Body of pancreas (tissue), 4 donors: ENCODE measurements around the gene SCN2B. TPM values are rescaled to one million over a fixed set of nuclear protein-coding genes. Genes with fewer than 3 reads are reported as not detected.

Source experiments
- ATAC-seq: fragments of 150-250 bp; one replicate; pipeline ENCODE4 v1.9.1; 2016
- DNase-seq, 4 donors: peaks; one replicate each; pipeline ENCODE4 v3.0.0-alpha.2; 2019
- H3K27ac ChIP-seq, 4 donors: fragments of 200-600 bp; sonication (generic); 1 replicate in 3 of 4; 2 replicates in 1 of 4; pipeline versions ENCODE4 v1.5.1 to v1.6.1; 2016 to 2019; ENCODE audit warnings: mild to moderate bottlenecking in 1 of 4, mixed read lengths in 1 of 4, moderate library complexity in 1 of 4
- H3K27me3 ChIP-seq, 2 donors: fragments of 200-600 bp; sonication (generic); one replicate each; pipeline ENCODE4 v1.6.0; 2016; ENCODE audit warnings: mild to moderate bottlenecking in 1 of 2
- H3K36me3 ChIP-seq, 2 donors: fragments of 200-600 bp; sonication (generic); replicated peaks in 1 of 2; 2 replicates each; pipeline ENCODE4 v1.5.1; 2016; ENCODE audit warnings: low read depth in 2 of 2; ENCODE audit not compliant: insufficient read depth in 1 of 2
- H3K4me1 ChIP-seq: fragments of 200-600 bp; sonication (generic); one replicate; pipeline ENCODE4 v1.6.0; 2016
- H3K4me3 ChIP-seq, 2 donors: fragments of 200-600 bp; sonication (generic); 1 replicate in 1 of 2; 2 replicates in 1 of 2; pipeline ENCODE4 v1.5.1; 2016 to 2019
- H3K9me3 ChIP-seq, 3 donors: fragments of 200-600 bp; sonication (generic); 1 replicate in 2 of 3; 2 replicates in 1 of 3; pipeline ENCODE4 v1.5.1; 2016
- CTCF ChIP-seq, 7 experiments: fragments of 450-650 bp in 4 of 7; fragments of 200-600 bp in 3 of 7; sonication (generic) in 3 of 7; IDR thresholded peaks; one replicate each; pipeline ENCODE4 v1.5.1; 2016 to 2019; ENCODE audit warnings: antibody characterized with exemption in 7 of 7
- POLR2A ChIP-seq, 3 donors: fragments of 450-650 bp; IDR thresholded peaks; one replicate each; pipeline ENCODE4 v1.6.1; 2016; ENCODE audit warnings: antibody characterized with exemption in 3 of 3, mild to moderate bottlenecking in 2 of 3
- WGBS, 2 donors: methylation state at CpG; one replicate each; pipeline ENCODE4 v1.1.5; 2017; 5-methylcytosine and 5-hydroxymethylcytosine counted together
- intact Hi-C: fragments of 100-400 bp; cut with DNase I; formaldehyde crosslinking; loops from one replicate; pipeline ENCODE4 v1.15.1; 2023
- total RNA-seq, 2 donors: library from RNA; depleted of rRNA; stranded (reverse); fragments of >200 nt; gene quantifications; one replicate each; pipeline ENCODE4 v1.1.0, GENCODE V29; 2016

SCN2B gene
- total RNA-seq, 2 donors from 2014 or later: under 0.01 TPM; not detected in 1

- Histone ChIP-seq H3K27me3 (no peaks in the 10 kb centered on the region), H3K9me3 (no peaks in the 10 kb centered on the region), H3K4me1 (no peaks in the 10 kb centered on the region), H3K4me3 (no peak overlapping the region), H3K36me3 (no peaks in the 10 kb centered on the region), H3K27ac (no peak overlapping the region)
- WGBS, 2 donors: 82 to 87% methylated on average over 7 of the region's 7 CpGs
- TF ChIP-seq CTCF (IDR thresholded peaks at IDR 0.05): no peak
- TF ChIP-seq POLR2A (IDR thresholded peaks at IDR 0.05): no peak
- no peak for DNase-seq
- no peak for ATAC-seq
- intact Hi-C loops: no loop called here
Measured at GRCh38 chr11:118210323-118210722, 33.9 kb upstream of the SCN2B start.

- Histone ChIP-seq H3K4me1 (no peaks in the 10 kb centered on the region), H3K9me3 (no peaks in the 10 kb centered on the region), H3K4me3 (no peak overlapping the region), H3K27me3 (no peaks in the 10 kb centered on the region), H3K36me3 (no peaks in the 10 kb centered on the region), H3K27ac (no peak overlapping the region)
- WGBS, 2 donors: 76 to 79% methylated on average over 3 of the region's 3 CpGs
- intact Hi-C loops: no loop called here
- DNase-seq (no peak), ATAC-seq (no peak)
- TF ChIP-seq POLR2A (IDR thresholded peaks at IDR 0.05) (no peak), CTCF (IDR thresholded peaks at IDR 0.05) (no peak)
Measured at GRCh38 chr11:118209033-118209432, 32.6 kb upstream of the SCN2B start.

GRCh38 chr11:118207079-118207478 is 30.6 kb upstream of the SCN2B start:
- peak overlapping the region in 1 of 4 donors; percentile 8 for H3K27ac ChIP-seq

GRCh38 chr11:118206391-118207031 is 30.1 kb upstream of the SCN2B start:
- DNase-seq (no peak), ATAC-seq (no peak)
- Histone ChIP-seq H3K36me3 (no peaks in the 10 kb centered on the region), H3K27ac (peak overlapping the region in 1 of 4 donors; percentile 28), H3K9me3 (no peaks in the 10 kb centered on the region), H3K4me1 (peaks cover 11% of the 10 kb centered on the region), H3K27me3 (no peaks in the 10 kb centered on the region), H3K4me3 (no peak overlapping the region)
- 64 to 85% methylated on average over 1 of the region's 1 CpG for WGBS, 2 donors
- TF ChIP-seq CTCF (IDR thresholded peaks at IDR 0.05) (no peak), POLR2A (IDR thresholded peaks at IDR 0.05) (no peak)
- intact Hi-C loops: no loop called here

More at GRCh38 chr11:118207079-118207478, 30.6 kb upstream of the SCN2B start:
- H3K36me3 ChIP-seq: no peaks in the 10 kb centered on the region
- no peaks in the 10 kb centered on the region for H3K27me3 ChIP-seq
- H3K4me1 ChIP-seq: peaks cover 11% of the 10 kb centered on the region
- intact Hi-C loops: no loop called here
- no peak overlapping the region for H3K4me3 ChIP-seq
- no peaks in the 10 kb centered on the region for H3K9me3 ChIP-seq
- 77 to 88% methylated on average over 2 of the region's 2 CpGs for WGBS, 2 donors
- DNase-seq (no peak), ATAC-seq (no peak)
- TF ChIP-seq POLR2A (IDR thresholded peaks at IDR 0.05) (no peak), CTCF (IDR thresholded peaks at IDR 0.05) (no peak)
